ENCODE data around the gene PSMD6. TPM values are rescaled to one million over a fixed set of nuclear protein-coding genes. Genes with fewer than 3 reads are reported as not detected.

PSMD6 gene
- total RNA-seq, 3 donors from 2014 or later, result 60.9 to 74.7 (median 69.8) TPM

DNA sequence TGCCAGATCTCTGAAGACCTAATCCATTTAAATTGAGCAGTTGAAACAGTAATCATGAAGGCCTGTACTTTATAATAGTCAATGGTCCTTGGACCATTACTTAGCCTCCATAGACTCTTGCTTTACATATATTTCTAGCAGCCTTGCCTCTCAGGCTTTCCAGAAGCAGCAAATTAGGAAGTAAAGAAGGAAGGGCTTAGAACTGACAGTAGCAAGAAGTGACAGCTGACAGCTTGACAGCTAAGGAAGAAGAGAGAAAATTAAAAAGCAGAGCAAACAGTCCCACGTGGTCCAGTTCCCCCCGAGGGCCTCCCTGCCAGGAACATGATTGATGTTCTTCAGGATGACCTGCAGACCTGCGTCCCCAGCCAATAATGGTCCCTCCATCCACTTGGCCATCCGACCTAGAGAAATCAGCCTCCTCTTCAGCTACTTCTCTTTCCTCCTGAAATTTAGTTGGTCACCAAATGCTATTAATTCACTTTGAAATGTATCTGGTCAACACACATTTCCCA lies 15.0 kb upstream of the PSMD6 start:
- intact Hi-C loops (cut with DNase I; ENCODE audit: low total_unique reads), result loop anchor here (10.0 kb wide), 1 partner anchor 356 kb away; no protein-coding TSS in a partner anchor
- TF ChIP-seq POLR2A (IDR thresholded peaks at IDR 0.05), result no peak
- no peak for TF ChIP-seq POLR2AphosphoS5 (IDR thresholded peaks at IDR 0.05)
- TF ChIP-seq, protein P1, sequence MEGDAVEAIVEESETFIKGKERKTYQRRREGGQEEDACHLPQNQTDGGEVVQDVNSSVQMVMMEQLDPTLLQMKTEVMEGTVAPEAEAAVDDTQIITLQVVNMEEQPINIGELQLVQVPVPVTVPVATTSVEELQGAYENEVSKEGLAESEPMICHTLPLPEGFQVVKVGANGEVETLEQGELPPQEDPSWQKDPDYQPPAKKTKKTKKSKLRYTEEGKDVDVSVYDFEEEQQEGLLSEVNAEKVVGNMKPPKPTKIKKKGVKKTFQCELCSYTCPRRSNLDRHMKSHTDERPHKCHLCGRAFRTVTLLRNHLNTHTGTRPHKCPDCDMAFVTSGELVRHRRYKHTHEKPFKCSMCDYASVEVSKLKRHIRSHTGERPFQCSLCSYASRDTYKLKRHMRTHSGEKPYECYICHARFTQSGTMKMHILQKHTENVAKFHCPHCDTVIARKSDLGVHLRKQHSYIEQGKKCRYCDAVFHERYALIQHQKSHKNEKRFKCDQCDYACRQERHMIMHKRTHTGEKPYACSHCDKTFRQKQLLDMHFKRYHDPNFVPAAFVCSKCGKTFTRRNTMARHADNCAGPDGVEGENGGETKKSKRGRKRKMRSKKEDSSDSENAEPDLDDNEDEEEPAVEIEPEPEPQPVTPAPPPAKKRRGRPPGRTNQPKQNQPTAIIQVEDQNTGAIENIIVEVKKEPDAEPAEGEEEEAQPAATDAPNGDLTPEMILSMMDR (IDR thresholded peaks at IDR 0.05), result no peak
- H3K27me3 ChIP-seq, result no peaks in the 10 kb centered on the region
- no peaks in the 10 kb centered on the region for H3K36me3 ChIP-seq
- no peak overlapping the region for H3K27ac ChIP-seq
- no peaks in the 10 kb centered on the region for H3K9me3 ChIP-seq
- DNase-seq (ENCODE audit: low spot score in 2 of 2), result no peak
- no peaks in the 10 kb centered on the region for H3K4me1 ChIP-seq
- H3K4me3 ChIP-seq, result no peak overlapping the region

DNA sequence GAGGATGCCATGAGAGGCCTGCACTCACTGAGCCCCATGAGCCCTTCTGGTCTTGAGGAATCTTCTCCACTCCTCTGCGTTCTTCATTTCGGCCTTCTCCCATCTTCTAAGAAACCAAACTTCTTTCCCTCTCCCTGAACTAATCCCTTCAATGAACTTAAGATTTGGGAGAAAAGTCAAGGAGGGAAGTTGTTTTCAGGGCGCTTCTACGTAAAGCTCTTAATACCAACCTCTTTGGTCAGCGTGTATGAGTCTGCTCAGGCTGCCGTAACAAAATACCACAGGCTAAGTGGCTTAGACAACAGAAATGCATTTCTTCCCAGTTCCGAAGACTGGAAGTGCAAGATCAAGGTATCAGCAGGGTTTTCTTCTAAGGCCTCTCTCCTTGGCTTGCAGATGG lies 13.8 kb upstream of the PSMD6 start:
- Histone ChIP-seq H3K4me1 (no peaks in the 10 kb centered on the region), H3K4me3 (no peak overlapping the region), H3K27me3 (no peaks in the 10 kb centered on the region), H3K27ac (no peak overlapping the region), H3K36me3 (no peaks in the 10 kb centered on the region), H3K9me3 (no peaks in the 10 kb centered on the region)
- no peak for DNase-seq (ENCODE audit: low spot score in 2 of 2)
- intact Hi-C loops (cut with DNase I; ENCODE audit: low total_unique reads), result loop anchor here (10.0 kb wide), 1 partner anchor 358 kb away; no protein-coding TSS in a partner anchor
- TF ChIP-seq POLR2A (IDR thresholded peaks at IDR 0.05), result no peak
- no peak for TF ChIP-seq POLR2AphosphoS5 (IDR thresholded peaks at IDR 0.05)
- TF ChIP-seq, protein P1 (IDR thresholded peaks at IDR 0.05), result no peak

DNA sequence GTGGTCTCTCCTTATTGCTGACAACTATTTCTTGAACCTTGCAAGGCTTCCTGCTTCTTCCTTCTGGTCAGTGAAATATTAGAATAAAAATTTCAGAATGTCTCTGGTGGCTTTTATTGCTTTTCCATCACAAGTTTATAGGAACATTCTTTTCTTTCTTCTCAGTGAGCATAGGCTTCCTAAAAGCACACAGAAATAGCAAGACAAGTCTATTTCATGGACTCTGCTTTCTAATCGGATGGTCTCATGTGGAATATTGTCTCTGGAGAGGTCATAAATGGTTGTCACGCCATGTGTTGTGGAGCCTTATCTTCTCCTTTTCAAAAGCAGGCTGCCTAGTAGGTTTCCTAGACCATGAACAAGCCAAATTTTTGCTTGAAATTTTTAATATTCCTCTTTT lies 9.8 kb upstream of the PSMD6 start:
- Histone ChIP-seq H3K9me3 (no peaks in the 10 kb centered on the region), H3K36me3 (no peaks in the 10 kb centered on the region), H3K27me3 (peaks cover 0 to 4% of the 10 kb centered on the region in 2 donors), H3K4me1 (no peaks in the 10 kb centered on the region), H3K27ac (no peak overlapping the region), H3K4me3 (no peak overlapping the region)
- TF ChIP-seq POLR2AphosphoS5 (IDR thresholded peaks at IDR 0.05), result no peak
- no peak for TF ChIP-seq POLR2A (IDR thresholded peaks at IDR 0.05)
- DNase-seq (ENCODE audit: low spot score in 2 of 2), result no peak
- intact Hi-C loops (cut with DNase I; ENCODE audit: low total_unique reads), result loop anchor here (10.0 kb wide), 1 partner anchor 362 kb away; no protein-coding TSS in a partner anchor

DNA sequence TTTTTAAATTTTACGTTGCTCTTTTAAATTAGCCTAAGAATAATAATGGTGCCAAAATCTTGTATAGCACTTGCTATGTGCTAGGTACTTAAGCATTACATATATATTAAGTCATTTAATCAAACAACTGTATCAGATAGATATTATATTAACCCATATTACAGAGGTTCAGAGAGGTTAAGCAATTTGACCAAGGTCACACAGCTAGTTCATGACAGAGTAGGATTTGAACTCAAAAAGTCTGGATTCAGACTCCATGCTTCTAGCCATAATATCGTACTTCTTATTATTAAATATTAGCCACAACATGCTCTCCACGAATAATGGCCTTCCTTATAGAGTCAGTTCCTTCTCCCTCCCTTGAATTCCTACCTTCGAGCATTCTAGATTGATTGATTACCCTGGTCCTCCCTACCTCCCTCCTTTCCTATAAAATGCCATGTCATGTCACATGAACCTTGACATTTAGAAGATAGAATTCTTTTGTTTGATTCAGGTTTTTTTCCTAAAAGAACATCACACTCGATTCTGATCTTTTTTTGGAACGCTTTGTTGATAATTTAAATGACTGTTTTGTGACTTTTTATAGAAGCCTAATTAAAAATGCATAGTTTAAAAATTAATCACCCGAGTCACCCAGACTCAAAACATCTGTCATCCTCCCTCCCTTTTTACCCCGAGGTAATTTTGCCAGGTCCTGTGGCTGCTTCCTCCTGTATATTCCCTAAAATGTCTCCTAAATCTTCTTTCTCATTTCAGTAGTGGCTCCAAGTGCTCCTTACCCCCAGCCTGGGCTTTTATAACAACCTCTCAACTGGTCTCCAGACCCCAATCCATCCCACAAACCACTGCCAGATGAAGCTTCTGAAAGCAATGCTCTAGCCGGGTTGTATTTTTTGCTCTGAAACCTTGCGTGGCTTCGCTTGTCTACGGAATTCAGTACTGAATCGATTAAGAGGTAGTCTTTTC lies 8.5 kb upstream of the PSMD6 start:
- H3K27me3 ChIP-seq, result peaks cover 0 to 4% of the 10 kb centered on the region in 2 donors
- H3K4me3 ChIP-seq, result no peak overlapping the region
- no peaks in the 10 kb centered on the region for H3K36me3 ChIP-seq
- intact Hi-C loops (cut with DNase I; ENCODE audit: low total_unique reads), result loop anchor here (10.0 kb wide), 1 partner anchor 363 kb away; no protein-coding TSS in a partner anchor
- no peaks in the 10 kb centered on the region for H3K4me1 ChIP-seq
- no peaks in the 10 kb centered on the region for H3K9me3 ChIP-seq
- DNase-seq (ENCODE audit: low spot score in 2 of 2), result no peak
- no peak overlapping the region for H3K27ac ChIP-seq
- TF ChIP-seq, protein P1 (IDR thresholded peaks at IDR 0.05), result no peak
- TF ChIP-seq POLR2A (IDR thresholded peaks at IDR 0.05) (no peak), POLR2AphosphoS5 (IDR thresholded peaks at IDR 0.05) (no peak)

DNA sequence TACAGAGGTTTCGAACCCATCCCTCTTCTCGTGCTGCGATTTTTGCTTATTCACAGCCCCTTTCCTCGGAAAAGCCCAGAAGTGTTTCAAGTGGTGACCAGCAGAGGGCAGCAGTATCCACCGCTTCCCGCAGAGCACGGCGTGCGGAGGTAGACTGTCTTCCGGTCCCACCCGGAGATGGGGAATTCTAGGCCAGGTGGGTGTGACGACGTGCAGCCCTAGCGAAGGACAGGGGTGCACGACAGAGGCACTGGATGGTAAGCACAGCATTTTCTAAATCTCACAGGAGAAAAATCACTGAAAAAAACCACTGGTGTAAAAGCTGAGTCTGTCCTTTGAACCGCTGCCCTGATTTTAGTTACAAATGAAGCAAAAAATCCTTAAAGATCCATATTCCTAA lies 7.4 kb upstream of the PSMD6 start:
- TF ChIP-seq POLR2AphosphoS5 (IDR thresholded peaks at IDR 0.05), result peak; percentile 48 to 74 (median 52)
- no peak for TF ChIP-seq POLR2A (IDR thresholded peaks at IDR 0.05)
- TF ChIP-seq, protein P1 (IDR thresholded peaks at IDR 0.05), result peak; percentile 97
- H3K36me3 ChIP-seq, result no peaks in the 10 kb centered on the region
- intact Hi-C loops (cut with DNase I; ENCODE audit: low total_unique reads), result loop anchor here (10.0 kb wide), 1 partner anchor 364 kb away; no protein-coding TSS in a partner anchor
- DNase-seq (ENCODE audit: low spot score in 2 of 2), result peak; percentile 44 to 59
- H3K27ac ChIP-seq, result no peak overlapping the region
- H3K27me3 ChIP-seq, result peaks cover 0 to 4% of the 10 kb centered on the region in 2 donors
- H3K9me3 ChIP-seq, result no peaks in the 10 kb centered on the region
- no peaks in the 10 kb centered on the region for H3K4me1 ChIP-seq
- H3K4me3 ChIP-seq, result peak overlapping the region; percentile 16 to 58 (median 31)

Measured in breast epithelium (tissue), 4 donors.